ENCODE results near the gene RPL37.
"Not testable (repeated sequence)": the region's sequence is repeated elsewhere in the genome, so short reads cannot be mapped to it uniquely, and the experiment has no call there.

The RPL37 gene

DNA sequence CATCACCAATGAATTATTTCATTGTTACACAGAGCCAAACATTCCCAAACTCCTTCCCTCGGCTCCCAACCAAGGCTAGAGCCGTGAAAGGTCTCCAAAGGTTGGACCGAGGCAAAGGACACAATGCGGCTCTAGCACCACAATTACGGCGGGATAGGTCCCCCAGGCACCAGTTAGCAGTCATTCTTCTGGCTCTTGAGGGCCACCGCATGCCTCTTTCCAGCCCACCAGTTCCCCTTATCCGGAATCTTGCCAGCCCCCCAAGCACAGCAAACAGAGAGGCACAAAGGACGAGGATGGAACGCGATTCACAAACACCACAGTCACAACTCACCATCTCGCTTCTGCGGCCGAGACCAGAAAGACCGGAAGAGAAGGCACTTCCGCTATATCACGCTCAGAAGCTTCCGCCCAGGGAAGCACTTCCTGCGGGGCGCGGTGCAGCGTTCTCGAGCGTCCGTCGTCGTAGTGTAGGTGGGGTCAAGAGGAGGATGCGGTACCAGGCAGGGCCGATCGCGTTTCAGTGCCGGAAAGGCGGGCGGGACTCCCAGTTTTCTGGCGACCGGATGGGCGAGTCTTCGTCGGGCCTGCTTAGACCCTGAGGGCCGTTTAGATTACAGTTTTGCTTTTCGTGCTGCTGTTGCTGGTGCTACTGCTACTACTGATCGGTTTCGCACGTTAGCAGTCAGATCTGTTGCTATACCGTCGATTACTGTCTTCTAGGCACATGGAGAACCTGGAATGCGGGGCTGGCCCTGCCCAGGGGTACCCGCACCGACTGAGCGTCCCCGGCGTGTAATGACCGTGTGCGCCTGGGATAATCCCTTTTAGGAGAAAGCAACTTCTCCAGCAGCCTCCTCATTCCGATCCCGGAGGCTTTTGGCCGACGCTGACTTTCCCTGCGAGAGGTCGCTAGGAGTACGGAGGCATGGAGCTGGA, at the start of gene RPL37:
Gene RPL37 (minus strand): TSS at position 374 of the 939 bp plus-strand sequence. CDS start 37 bp downstream, at position 337.
- peak; percentile 98 for DNase-seq (ENCODE audit: low spot score)

DNA sequence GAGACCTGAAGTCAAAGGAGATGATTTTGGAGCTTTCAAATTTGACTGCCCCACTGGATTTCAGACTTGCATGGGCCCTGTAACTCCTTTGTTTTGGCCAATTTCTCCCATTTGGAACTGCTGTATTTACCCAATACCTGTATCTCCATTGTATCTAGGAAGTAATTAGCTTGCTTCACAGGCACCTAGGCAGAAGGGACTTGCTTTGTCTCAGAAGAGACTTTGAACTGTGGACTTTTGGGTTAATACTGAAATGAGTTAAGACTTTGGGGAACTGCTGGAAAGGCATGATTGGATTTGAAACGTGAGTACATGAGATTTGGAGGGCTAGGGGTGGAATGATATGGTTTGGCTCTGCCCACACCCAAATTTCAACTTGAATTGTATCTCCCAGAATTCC, 48.0 kb upstream of the RPL37 start:
- DNase-seq (ENCODE audit: low spot score) = not testable (repeated sequence)

DNA sequence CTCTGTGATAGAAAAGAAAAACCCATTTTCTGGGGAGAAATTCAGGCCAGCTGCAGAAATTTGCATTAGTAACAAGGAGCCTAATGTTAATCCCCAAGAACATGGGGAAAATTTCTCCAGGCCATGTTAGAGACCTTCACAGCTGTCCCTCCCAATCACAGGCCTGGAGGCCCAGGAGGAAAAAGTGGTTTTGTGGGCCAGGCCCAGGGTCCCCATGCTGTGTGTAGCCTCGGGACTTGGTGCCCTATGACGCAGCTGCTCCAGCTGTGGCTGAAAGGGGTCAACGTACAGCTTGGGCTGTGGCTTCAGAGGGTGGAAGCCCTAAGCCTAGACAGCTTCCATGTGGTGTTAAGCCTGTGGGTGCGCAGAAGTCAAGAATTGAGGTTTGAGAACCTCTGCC, 47.3 kb upstream of the RPL37 start:
- no peak for DNase-seq (ENCODE audit: low spot score)

DNA sequence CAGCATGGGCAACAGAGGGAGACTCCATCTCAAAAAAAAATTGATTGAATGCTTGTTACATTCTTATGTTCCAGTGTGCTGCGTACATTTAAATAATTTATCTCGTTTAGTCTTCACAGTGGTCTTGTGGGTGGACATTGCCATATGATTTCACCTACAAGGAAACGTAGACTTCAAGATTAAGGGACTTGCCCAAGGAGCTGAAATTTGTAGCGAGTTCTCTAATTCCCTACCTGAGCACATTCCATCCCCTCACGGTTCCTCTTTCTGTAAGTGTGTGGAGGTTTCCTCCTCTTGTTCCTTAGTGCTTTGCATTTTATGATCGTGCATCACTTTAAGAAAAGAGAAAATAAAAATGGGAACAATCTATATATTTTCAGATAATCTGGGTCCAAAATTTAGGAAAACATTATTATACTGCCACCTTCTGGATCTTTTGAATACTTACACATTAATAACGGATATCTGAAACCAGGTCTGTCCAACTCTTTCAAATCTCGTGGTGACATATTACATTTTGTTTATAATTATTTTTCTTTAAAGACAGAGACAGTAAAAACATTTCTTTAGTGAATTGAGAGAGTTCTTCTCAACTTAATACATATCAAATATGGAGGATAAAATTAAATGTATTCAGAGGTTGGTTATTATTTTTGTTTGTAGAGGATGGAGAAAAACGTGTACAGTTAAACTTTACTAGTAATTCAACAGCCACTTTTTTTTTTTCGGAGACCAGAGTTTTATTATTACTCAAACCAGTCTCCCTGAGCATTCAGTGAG, 44.3 kb upstream of the RPL37 start:
- peak; percentile 33 for DNase-seq (ENCODE audit: low spot score)

DNA sequence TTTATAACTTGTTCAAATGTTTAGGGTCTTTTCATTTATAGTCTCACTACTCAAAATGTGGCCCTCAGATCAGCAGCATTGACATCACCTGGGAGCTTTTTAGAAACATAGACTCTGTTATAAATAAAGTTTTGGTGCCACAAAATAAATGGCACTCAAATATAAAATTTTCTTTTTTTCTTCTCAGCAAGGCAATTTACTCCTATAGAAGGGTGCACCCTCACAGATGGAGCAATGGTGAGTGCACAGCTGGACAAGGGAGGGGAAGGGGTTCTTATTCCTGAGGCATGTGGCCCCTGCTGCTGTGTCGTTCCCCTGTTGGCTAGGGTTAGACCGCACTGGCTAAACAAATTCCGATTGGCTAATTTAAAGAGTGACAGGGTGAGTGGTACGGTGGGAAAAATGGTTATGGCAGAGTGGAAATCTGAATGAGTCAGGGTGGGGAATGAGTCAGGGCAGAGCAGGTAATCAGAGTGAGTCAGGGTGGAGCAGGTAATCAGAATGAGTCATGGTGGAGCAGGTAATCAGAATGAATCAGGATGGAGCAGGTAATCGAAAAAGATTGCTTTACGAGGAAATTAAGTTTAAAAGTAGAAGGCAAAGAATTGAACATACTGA, 42.5 kb upstream of the RPL37 start:
- DNase-seq (ENCODE audit: low spot score) = peak; percentile 32

DNA sequence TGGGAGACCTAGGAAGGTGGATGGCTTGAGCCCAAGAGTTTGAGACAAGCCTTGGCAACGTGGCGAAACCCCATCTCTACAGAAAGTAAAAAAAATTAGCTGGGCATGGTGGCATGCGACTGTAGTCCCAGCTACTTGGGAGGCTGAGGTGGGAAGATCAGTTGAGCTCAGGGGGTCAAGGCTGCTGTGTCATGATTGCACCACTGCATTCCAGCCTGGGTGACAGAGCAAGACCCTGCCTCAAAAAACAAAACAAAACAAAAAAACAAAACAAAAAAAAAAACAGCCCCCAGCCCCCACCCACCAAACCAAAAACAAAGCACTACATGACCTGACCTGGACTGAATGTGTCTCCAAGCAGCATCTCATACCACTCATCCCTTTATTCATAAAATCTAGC, 40.9 kb upstream of the RPL37 start:
- DNase-seq (ENCODE audit: low spot score) = no peak

DNA sequence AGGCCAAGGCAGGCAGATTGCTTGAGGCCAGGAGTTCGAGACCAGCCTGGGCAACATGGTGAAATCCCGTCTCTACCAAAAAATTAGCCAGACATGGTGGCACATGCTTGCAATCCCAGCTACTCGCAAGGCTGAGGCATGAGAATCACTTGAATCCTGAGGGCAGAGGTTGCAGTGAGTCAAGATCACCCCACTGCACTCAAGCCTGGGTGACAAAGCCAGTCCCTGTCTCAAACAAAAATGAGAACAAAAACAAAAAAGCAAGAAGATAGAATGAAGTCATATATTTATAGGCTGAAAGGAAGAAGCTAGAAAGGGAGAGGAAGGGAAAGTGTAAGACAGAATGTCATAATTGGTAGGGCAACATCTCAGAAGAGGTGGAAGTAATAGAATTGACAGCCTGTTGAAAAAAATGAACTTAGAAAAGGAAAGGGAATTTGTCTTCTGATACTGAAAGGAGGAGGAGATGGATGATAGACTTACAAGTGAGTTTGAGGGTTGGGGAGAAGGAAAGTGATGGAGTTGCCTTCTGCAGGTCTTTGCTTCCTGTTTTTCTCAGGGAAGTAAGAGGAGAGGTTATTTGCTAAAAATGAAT, 38.4 kb upstream of the RPL37 start:
- DNase-seq (ENCODE audit: low spot score) = no peak

DNA sequence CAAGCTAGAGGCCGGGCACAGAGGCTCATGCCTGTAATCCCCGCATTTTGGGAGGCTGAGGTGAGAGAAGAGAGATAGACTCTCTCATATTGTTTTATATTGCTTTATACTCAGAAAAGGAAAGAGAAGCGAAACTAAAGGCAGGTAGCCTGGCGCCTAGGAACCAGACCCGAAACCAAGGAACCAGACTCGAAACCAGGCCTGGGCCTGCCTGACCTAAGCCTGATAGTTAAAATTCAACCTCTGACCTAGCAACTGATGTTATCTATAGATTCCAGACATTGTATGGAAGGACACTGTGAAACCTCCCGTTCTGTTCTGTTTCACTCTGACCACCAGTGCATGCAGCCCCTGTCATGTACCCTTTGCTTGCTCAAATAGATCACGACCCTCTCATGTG, 37.2 kb upstream of the RPL37 start:
- DNase-seq (ENCODE audit: low spot score) = not testable (repeated sequence)

DNA sequence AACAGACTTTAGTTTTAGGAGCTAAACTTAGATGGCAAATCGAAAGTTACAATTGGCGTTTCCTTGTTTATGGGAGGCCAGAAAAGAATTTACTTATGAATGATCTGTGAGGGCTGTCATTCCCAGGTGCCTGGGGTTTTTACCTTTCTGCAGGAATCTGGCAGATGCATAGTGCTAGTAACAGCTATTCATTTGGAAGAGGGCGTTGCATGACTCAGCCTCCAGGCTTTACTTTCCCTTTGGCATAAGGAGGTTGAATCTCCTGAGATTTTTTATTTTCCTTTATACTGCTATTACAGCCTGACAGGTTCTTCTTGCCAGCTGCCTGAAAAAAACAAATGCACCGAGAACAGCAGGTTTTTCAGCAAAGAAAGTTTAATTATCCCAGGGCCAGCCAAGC, 36.2 kb upstream of the RPL37 start:
- peak; percentile 32 for DNase-seq (ENCODE audit: low spot score)

DNA sequence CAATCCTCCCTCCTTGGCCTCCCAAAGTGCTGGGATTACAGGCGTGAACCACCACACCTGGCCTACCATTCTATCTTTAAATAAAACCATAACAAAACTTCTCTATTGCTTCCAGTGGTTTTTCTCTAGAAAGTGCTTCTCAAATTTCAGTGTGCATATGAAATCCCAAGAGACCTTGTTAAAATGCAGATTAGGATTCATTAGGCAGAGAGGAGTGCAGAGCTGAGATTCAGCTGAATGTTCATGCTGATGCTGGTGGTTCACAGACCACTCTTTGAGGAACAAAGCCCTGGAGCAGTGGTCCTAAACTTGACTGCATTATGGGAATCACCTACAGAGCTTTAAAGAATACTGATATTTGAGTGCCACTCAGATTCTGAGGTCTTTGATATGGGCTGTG, 34.4 kb upstream of the RPL37 start:
- no peak for DNase-seq (ENCODE audit: low spot score)

DNA sequence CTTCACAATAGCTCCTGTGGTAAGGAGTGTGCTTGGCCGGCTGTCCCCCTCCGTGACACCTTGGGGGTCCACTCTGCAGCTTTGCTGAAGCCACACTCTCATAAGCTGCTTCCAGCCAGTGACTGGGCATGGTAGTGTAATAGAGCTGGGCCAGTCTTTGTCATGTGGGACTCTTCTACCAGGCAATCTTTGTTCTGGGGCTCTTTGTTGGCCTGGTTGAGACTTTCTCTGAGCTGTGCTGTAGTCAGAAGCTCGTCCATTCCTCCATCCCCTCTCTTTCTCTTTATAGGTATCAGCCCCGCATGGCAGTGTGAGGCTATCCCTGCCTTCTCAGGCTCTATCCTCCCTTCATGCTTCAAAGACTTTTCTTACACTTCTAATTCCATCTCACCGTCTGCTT, 31.8 kb upstream of the RPL37 start:
- DNase-seq (ENCODE audit: low spot score) = no peak

DNA sequence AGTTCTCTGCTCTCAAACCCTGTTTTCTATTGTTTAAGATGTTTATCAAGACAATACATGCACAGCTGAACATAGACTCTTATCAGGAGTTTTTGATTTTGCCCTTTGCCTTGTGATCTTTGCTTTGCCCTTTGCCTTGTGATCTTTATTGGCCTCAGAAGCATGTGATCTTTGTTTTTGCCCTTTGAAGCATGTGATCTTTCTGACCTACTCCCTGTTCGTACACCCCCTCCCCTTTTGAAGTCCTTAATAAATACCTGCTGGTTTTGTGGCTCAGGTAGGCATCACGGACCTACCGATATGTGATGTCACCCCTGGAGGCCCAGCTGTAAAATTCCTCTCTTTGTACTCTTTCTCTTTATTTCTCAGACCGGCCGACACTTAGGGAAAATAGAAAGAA, 30.0 kb upstream of the RPL37 start:
- DNase-seq (ENCODE audit: low spot score) = not testable (repeated sequence)

DNA sequence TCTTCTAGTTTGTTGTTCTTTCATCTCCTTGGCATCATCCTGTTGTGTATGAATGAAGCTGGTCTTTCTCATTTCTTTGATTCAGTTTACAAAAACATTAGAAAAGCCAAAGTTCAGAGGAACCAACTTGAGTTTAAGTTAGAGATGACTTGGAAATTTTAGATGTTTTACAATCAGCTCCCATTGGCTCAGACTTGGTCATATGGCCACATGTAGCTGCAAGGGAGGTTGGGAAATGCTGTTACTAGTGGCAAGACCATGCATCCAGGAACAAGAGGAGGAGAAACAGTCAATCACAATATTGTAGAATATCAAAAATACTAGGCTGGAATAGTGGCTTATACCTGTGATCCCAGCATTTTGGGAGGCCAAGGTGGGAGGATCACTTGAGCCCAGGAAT, 25.7 kb upstream of the RPL37 start:
- DNase-seq (ENCODE audit: low spot score) = no peak

DNA sequence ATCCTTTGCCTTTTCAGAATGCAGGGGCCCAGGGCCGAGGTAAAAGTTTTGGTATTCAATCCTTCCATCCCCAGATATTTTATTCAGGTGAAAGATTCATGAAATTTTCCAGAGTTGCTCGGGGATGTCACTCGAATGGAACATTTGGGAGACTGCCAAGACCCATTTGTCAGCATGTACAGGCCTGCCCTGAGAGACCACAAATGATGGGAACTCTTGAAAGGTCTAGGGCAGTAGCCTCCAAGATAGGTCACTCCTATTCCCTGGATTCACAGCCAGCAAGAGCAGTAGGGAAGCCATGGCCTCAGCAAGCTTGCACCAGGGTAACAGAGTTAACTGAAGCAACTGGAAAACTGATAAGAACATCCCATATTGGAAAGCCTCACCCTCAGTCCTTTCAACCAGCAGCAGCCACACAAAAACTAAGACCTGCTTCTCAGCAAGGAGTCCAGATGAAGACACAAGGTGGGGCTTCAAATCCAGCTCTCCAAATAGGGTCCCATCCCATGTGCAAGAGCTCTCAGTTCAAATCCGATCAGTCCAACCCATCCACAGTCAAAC, 18.7 kb upstream of the RPL37 start:
- peak; percentile 55 for DNase-seq (ENCODE audit: low spot score)

DNA sequence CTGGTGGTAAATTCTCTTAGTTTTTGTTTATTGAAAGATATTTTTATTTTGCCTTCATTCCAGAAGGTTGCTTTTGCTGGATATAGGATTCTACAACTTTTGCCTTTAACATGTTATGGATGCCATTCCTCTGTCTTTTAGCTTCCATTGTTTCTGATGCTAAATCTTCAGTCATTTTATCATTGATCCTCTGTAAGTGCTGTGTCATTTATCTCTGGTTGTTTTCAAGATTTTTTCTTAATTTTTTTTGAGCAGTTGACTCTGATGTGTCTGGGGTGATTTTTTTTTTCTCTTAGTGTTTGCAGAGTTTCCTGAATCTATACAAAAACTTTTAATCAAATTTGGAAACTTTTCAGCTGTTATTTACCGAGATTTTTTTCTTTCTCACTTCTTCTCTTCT, 12.5 kb upstream of the RPL37 start:
- DNase-seq (ENCODE audit: low spot score) = no peak

DNA sequence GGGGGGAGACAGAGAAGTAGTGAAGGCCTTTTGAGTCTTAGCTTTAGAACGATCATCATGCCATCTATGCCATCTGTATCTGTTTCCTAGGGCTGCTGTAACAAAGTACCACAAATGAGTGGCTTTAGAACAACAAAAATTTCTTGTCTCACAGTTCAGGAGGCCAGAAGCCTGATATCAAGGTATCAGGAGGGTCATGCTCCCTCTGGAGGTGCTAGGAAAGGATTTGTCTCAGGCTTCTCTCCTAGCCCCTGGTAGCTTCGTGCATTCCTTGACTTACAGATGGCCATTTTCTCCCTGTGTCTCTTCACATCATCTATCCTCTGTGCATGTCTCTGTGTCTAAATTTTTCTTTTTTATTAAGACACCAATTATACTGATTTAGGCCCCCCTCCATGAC, 11.3 kb upstream of the RPL37 start:
- DNase-seq (ENCODE audit: low spot score) = no peak

DNA sequence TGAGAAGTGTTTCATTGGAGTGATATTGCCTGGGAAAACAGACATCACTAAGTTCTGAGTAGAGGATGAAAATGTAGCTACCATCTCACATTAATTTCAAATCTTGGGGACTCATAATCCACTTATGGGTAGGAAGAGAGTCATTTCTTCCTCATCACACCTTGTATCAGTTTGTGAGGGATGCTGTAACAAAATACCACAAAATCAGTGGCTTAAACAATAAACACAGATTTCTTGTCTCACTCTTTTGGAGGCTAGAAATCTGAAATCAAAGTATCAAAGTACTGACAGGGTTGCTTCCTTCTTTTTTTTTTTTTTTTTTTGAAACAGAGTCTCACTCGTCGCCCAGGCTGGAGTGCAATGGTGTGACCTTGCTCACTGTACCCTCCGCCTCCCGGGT, 9.5 kb upstream of the RPL37 start:
- no peak for DNase-seq (ENCODE audit: low spot score)

DNA sequence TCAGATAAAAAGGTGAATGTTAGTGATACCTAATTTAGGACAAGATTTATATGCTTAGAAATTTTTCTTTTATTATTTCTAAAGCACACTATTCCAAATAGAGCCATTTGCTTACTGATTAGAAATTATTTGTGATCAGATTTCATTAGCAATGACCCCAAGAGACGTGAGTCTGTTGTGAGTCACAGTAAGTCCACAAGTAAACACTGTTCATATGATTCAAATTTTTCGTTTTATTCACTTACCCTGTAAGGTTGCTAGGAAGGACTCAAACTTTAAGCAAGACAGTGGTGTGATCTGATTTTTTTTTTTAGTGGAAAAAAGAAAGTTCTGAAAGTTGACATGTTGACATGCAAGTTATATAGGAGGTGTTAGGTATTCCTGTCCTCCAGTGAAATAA, 7.3 kb upstream of the RPL37 start:
- DNase-seq (ENCODE audit: low spot score) = peak; percentile 35

DNA sequence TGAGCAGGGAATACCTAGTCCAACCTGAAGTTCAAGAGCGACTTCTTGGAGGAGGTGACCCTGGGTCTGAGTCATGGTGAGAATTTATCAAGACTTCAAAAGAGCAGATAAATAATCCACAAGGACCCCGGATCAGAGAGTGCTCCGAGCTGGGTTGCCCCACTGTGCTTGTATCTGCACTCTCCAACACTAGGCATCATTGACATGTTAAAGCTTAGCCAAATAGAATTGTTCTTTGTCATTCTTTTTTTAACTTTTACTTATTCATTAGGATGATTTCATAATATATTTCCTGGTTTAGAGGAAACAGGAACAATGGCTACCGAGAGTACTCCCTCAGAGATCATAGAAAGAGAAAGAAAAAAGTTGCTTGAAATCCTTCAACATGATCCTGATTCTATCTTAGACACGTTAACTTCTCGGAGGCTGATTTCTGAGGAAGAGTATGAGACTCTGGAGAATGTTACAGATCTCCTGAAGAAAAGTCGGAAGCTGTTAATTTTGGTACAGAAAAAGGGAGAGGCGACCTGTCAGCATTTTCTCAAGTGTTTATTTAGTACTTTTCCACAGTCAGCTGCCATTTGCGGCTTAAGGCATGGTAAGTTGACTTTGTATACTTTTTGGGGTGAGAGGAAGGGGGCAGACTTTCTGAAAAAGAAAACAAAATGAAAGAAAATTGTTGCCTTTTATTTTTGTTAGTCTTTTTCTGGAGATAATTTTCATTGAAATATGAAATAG, 6.2 kb upstream of the RPL37 start, which contains the start of gene CARD6:
Gene CARD6 (plus strand): TSS at position 300 of the 738 bp plus-strand sequence. CDS start 16 bp downstream, at position 316.
- peak; percentile 57 for DNase-seq (ENCODE audit: low spot score)

DNA sequence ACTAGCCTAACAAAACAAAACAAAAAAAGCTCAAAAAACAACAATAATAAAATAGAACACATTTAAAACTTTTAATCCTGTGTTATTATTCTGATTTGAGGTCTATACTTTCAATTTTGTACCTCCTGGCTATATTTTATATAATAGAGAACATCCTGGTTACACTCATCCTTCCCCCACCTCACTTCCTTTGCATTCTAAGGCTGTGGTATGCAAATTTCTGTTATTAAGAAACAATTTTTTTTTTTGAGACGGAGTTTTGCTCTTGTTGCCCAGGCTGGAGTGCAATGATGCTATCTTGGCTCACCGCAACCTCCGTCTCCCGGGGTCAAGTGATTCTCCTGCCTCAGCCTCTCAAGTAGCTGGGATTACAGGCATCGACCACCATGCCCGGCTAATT, 3.1 kb upstream of the RPL37 start:
- no peak for DNase-seq (ENCODE audit: low spot score)

DNA sequence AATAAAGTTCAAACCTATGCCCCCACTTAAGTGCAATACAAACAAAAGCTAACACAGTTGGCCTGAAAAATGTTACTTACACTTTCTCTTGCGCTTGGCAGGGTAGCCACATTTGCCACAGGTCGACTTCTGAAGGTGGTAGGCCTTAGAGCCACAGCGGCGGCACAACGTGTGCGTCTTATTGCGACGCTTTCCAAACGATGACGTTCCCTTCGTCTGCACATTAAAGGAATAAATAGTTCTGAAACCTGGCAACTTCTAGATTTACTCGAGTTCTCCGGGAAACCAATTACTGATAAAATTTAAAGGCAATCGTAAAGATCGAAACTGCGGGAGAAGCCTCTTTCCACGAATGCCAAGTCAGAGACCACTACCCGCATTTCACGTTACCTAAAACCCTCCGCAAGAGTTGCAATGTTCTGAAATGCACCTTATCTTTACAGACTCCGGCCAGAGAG, 602 bp downstream of the RPL37 start:
- peak; percentile 42 for DNase-seq (ENCODE audit: low spot score)

Measured in kidney tubule cell (primary cell).